Measurements from ENCODE around the gene PBX1.

PBX1 gene

DNA sequence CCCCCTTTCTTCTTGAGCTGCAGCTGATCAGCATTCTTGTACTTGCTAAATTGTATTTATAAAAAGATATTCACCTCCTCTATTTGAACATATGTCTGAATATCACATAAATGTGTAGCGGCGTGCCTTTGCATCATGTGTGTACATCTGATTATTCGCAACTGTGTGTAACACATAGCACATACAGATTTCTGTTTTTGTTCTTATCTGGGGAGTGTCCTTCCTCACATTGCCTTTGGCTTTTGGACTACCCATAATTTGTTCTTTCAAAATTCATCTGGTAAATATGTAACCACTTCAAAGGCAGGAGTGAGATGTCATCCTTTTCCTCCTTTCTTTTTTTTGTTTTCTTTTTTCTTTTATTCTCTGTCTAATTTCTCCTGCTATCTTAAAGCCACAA, 113.6 kb downstream of the PBX1 start:
- no peak for DNase-seq

DNA sequence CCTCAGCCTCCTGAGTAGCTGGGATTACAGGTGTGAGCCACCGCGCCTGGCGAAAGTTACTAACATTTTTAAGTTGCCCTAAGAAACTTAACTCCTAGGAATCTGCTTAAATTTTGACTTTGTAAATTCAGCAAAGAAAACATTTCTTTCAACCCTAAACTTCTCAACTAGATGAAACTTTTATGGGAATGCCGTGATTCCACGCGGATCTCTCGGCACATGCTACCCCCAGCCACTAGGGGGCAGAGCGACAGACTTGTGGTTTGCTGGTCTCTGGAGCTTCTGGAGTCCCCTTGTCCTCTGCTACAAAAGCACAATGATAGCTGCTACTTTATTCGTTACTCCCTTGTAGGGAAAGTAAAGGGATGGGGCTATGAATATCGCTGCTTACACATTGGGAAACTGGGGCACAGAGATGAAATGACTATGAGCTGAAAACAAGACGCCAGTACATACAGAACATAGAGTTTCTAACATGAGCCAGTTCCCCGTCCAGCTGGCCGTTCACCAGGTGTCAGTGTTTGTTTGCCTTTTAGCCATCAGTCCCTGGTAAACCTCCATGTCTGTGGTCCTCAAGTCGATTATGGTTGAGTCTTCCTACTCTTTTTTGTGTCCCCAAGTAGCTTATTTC, 114.7 kb downstream of the PBX1 start:
- no peak for DNase-seq

DNA sequence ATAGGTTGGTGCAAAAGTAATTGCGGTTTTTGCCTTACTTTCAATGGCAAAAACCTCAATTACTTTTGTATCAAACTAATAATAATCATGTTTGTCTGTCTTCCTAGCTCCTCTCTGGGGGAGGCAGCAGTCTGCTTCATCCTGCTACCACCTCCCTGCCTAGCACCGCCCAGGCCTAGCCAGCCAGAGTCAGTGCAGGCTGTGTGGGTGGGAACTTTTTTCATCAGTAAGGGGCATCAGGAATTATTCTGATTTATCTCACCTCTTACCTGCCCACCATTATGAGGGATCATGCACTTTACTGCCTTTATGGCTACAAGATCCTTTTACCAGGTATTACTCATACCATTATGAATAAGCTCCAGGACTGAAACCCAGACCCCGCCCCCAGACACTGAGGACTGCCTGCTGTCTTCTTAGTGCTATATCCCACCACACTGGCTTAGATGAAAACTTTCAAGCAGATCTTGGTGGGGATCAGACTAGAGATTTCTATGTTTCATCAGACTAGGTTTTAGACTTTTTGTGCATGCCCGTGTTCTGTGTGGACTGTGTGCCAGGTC, 116.4 kb downstream of the PBX1 start:
- no peak for DNase-seq

DNA sequence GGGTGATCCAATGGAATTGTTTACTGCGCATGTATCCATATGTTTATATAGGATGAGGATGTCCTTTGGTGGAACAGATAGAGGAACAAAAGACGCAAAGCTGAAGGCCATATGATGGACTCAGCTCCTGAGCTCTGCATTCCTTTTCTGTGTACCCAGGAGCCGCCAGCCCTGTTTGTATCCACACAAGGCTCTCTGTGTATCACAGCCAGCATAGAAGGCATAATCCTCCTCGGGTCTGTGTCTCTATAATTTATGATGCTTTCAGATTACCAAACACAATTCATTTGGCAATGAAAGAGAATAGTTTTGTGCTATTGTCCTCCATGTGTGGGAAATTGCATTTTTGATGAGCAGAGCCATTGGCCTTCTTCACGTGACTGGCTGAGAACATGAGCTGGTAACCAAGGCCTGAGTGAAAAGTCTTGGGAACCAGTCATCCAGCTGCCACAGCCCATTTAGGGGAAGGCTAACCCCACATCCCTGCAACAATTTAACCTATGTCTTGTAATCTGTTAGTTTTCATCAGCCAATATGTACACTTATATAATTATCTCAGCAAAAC, 119.2 kb downstream of the PBX1 start:
- no peak for DNase-seq

DNA sequence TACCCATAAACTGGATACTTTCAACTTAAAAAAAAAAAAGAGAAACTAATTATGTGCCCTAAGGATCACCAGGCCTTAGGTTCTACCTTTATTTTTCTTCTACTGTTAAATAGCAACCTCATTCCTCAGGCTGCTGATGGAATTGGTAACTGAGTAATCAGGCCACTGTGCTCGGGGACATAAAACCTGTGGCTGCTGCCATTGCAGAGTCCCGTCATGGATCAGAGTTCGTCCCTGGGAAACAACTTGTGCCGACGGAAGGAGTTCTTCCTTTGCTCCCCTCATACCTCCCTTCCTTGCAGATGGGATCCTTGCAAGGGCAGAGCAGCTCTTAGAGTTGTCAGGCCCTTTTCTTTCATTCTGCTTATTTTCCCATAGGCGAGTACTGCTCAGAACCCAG, 123.6 kb downstream of the PBX1 start:
- DNase-seq = no peak

DNA sequence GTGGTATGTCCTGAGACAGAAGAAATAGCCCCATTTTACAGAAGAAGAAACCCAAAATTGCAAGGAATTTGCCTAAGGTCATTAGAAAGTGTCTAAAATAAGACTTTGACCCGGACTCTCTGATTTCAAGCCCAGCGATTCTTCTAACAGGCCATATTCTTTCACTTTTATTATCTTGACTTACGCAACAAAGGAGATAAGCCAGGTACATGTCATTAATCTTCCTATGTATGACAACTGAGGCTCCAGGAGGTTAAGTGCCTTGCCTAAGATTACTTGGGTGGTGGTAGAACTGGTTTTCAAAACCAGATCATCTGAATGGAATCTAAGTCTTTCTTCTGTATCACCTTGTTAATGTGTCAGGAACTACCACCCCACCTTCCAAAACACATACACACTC, 124.3 kb downstream of the PBX1 start:
- no peak for DNase-seq

DNA sequence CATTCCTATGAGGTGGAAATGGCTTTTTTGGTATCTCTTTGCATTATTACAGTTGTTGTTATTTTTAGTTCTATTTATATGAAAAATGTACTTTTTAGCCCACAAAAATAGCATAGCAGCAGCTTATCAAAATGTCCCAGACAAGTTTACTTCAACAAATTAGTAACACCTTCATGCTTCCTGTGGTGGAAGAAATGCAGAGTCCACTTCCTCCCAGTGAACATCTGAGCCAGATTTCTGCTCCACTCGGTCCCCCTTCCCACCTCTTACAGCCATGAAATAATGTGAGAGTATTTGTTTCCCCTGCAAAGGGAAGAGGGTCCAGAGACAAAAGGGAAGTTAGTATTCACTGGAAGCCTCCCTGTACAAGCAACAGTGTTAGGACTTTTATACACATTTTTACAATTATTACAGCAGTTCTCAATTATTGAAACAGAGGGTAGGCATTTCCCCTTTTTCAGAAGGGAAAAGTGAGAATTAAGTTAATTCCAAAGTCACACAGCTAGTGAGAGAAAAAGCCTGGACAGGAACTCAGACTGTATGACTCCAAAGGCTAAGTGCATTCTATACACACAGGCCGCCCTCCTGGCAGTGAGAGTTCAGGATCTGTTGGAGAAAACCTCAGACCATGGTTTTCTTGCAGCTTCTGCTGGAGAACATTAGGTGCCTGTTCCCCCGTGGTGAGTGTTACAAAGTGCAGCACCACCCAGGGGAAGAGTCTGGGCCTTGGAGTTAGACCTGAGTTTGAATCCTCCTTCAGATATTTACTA, 126.5 kb downstream of the PBX1 start:
- no peak for DNase-seq

DNA sequence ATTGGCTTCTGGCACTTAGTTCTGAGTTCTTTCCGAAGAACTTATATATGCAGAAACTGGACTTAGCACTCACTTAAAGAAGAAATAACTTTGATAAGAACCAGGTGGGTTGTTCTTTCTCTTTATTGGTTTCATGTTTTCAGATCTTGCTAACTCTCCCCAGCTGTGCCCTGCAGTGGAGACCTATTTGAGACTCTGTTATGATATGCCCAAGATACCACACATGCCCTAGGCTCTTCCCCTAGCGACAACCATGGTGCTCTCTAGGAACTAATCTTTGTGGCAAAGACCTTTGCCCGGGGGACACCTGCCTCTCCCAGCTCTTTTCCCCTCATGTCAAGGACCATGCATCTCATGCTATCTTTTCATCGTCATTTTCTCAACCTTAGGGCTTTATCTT, 128.8 kb downstream of the PBX1 start:
- DNase-seq = no peak

DNA sequence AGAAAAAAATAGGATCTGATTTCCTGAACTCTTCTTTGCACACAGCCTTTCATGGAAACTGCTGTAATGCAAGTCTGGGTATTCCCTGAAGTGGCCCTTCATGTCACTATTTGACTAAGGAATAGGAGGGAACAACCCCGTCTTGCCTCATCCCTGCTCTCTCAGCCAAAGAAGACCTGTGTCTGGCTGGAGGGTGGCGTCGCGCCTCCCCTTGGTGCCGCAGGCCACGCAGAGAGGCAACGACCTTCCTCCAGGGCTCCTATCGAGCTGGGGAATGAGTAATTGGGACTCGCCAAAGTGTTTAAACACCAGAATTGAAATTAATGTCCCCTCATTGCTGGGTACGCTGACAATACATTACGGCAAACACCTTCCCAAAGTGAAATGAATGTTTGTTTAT, 129.8 kb downstream of the PBX1 start:
- DNase-seq = no peak

DNA sequence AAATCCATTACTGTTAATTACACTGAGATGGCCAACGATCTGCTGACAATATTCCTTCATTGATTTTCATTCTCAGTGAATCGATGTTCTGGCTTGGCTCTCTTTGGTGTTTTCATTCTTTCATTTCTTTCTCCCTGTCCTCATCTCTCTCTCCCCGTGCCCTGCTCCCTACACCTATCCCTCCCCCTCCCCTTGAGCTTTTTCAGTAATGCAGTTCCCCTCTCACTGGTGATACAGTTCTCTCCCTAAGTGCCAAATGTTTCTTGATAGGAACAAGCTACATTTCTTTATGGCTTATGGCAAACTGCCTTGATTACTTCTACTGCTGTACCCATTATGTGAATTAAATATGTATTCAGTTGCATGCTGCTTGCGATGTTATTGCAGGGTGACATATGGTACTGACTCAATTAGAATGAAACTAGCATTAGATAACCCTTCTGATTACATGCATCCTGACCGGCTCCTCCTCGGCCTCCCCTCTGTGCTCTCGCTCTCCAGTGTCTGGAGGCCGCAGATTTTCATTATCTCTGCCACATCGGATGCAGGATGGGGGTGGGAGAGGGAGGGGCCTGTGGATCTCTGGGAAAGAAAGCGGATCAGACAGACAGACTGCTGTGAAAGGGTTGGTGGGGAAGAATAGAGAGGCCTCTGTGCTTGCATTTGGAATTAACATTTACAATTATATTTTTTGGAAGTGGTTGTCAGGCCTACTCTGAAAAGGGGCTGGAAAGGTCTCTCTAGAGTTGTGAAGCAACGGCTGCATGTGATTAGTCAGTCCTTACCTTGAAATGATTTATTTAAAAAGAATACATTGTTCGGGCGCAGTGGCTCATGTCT, 130.9 kb downstream of the PBX1 start:
- DNase-seq = no peak

DNA sequence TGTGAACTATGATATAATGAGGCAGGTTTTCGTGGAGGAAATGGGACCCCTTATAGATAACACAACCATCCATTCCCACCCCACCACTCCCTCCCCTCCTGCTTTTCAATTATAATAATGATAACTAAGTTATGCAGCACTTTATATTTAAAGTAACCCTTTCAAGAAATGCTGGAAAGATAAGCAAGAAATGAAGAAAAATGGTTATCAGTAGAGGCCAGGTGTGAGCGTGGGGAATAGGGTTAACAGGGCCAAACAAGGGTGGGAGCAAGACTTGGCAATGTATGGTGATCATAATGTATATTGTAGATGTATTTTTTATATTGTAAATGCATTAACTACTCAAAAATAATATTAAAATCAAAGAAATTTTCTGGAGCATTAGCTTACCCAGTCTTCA, 133.4 kb downstream of the PBX1 start:
- DNase-seq = no peak

DNA sequence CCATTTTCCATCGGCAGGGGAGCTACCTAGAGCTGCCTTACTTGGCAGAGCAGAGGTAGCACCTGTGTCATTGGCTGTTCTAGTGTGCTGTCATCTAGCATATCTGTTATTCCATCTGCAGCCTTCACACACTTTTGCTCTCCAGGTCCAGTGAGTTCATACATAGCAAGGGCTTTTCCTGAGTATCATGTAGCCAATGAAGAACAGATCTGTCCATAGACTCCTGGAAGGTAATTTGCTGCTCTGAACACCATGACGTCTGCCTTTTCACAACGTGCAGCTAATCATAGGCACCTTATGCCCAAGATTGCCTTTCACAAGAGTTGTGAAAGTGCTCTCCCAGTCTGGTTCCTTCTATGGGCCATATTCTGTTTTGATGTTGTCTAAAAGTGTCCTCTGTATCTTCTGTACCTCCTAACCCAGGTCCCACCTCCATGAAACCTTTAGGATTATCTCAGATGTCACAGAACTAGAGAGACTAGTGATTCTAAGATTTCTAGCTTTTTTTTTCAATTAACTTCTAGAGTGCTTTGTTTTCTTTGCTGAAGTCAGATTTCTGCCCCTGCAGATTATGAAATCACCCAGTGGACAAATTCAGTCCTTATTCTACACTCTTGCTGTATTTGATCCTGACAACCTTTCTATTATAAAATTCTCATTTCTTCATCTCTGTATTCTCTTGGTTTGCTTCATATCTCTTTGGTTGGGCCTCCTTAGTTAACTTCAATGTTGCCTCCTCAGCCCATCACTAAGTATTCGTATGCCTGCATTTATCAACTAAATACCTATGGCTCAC, 134.8 kb downstream of the PBX1 start:
- DNase-seq = no peak

DNA sequence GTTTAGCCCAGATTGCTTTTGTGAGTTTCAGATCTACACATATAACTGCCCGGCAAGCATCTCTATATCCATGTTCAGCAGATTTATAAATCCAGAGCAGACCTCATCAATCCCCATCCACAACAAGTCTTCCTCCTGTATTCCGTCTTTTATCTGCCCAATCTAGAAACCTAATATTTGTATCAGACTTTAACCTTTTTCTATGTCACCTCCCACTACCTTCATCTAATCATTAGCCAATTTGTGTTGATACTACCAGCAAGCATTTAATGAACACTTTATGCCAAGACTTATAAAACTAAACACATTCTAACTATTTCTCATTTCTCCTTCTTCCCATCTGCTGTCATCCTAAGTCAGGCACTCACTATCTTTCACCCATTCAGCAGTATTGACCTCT, 135.5 kb downstream of the PBX1 start:
- DNase-seq = no peak

DNA sequence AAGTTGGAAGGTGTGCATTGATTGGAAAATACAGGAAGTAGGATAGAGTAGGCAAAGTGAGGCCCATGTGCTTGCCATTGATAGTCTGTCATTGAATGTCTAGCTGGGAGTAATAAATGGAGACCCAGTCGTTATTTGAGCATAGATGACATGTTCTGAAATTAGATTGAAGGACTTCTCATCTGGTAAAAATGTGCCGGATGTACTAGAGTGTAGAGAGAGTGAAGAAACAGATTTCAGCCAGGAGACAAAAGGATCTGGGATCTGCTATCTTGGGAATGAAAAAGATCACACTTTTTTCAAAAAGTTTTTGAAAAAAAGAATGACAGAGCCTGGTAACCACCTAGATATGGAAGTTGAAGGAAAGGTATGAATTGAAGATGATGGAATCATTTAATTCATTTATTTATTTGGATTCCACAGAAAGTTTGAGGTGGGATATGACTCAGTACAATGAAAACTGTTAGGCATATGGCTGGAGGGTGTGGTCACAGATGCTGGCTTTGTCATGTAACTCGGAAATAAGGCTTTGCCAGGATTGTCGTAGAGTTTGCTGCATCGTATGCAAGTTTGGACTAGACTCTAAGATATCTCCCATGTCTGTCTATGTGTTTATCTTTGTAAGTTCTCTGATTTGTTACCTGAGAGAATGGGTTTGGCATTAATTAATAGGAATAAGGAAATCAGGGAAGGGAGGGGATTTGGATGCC, 137.1 kb downstream of the PBX1 start:
- DNase-seq = no peak

DNA sequence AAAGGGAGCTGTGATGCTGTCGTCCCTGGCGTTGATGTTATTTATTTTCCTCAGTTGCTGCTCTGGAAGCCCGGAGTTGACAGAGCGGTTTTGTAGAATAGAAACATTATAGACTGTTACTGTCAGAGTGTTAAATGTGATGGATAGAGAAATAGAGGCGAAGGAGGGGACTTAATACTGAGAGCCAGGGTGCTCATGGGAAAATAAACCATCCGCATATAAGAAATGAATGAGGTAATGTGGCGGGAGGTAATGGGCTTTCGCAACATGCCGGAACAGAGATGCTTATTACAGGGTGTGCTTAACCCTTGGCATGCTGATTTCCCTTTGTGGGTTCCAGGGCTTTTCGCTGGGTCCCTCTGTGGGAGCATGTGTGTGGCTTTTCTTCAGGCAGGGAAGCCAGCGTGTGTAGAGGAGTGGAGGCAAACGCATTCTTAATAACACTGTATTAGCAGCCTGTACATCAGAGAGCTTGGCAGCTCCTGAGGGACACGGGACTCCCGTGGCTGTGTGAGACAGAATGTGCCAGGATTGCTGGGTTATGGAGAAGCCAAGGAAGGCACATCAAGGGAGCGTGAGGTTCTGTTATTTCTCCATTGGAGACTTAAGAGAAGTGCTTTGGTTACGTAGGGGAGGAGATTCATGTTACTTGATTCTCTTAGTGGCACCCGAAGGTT, 141.0 kb downstream of the PBX1 start:
- no peak for DNase-seq

DNA sequence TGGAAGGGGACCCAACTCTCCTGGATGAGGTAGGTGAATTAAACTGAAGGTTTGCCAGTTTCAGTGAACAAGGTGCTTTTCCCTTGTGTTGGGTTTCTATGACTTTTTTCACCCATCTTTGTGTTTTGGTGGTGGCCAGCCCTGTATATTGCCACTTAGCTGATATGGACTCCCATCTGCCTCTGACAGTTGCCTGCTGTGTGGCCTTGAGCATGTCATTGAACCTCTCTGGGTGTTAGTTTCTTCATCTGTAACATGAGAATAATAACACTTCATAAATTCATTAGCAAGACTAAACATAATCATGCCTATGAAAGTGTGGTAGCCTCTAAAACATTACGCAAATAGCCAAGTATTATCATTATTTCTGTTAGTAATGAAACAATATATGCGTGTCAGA, 141.7 kb downstream of the PBX1 start:
- no peak for DNase-seq

DNA sequence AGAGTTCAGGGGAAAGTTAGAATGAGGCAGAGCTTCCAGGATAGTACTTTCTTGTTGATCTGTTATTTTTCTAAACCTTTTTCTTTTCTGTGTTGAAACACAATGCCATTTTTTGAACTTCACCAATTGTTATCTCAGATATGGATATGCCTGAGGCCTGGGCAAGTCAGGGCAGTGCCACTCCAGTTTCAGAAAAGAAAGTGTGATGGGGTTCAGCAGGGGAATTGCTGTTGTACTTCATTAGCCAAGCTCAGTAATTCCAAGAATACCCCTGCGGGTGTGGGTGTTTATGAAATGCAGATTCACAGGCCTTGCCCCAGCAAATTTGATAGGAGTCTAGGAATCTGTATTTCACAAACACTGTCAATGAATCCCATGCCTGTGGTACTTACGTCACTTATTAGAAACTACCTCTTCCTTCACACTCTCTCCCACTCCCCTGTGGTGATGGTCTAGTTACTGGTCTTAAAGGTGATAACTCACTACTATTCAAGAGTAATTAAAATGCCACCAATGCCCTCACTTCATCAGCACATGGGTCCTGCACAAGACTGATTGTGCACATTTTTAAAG, 142.3 kb downstream of the PBX1 start:
- DNase-seq = no peak

DNA sequence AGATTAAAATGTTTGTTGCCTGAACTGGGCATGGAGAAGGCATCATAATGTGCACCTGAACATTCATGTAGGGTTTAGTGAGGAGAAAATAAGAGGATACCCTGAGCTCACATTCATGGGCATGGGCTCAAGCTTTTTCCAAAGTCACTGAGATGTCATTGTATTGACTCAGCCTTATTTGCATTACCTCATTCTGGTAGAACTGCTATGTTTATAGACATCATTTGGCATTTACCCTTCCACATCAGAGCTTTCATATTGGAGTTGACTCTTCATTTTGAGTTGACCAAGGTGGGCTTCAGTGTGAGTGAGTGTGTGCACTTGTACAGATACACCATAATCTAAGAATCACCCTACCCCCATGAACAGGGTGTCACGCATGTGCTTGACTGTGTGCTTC, 143.2 kb downstream of the PBX1 start:
- no peak for DNase-seq

DNA sequence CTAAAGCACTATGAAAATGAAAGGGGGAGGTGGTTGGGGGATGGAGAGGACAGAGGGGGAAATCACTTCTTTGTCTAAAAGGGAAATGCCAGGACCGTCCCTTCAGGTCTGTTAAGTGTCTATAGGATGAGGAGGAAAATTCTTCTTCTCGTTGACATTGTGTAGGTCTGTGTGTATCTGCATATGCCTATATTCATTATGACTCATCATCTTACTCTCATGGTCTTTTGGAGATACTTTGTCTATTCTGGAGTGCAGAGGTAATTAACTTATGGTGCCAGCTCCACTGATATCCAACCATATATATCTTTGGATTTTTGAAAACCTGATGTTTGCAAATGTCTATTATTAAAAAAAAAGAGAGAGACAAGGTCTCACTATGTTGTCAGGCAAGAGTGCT, 143.7 kb downstream of the PBX1 start:
- no peak for DNase-seq

DNA sequence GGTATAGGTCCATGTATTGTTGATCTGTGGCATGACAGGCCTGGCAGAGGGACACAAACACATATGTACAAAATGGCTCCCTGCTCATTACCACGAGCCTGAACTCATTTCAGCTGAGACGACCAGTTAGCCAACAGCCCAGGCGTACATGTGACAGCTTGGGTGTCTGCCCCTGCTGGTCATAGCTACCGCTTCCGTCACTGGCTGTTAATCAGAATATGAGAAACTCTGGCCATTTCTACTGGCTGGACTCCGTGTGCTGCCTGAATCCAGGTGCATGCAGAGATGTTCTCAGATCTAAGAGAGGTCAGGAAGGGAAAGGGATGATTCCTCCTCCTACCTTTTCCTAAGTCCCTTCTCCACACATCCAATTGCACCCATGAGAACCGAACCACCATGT, 144.5 kb downstream of the PBX1 start:
- DNase-seq = peak; percentile 54

DNA sequence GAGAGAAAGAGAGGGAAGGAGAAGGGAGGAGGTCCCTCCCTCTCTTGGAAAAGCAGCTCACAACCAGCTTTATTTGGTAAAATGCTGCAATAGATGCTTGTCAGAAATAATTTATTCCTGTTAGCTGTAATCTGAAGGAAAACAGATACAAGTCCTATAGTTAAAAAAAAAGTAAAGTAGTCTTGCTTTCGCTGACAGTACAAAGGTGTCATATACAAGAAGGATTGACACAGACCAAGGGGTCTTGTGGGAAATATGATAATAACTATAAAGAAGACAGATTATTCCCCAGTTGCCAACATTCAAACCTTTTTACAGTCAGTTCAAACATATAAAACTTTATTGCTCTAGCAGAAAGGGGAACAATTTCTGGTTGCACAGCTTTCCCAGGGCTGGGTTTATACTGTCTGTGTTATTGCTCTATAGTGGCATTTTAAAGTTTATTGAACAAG, 145.0 kb downstream of the PBX1 start:
- DNase-seq = no peak
